Renal cortex interstitium (tissue), 11 donors: Measurements from ENCODE around the gene ARHGAP28. TPM values are rescaled to one million over a fixed set of nuclear protein-coding genes. Genes with fewer than 3 reads are reported as not detected.
"Not testable (repeated sequence)": the region's sequence is repeated elsewhere in the genome, so short reads cannot be mapped to it uniquely, and the experiment has no call there.

Experiments used
- DNase-seq, 11 donors: peaks; one replicate each; pipeline ENCODE4 v3.0.0-alpha.2; 2013; ENCODE audit warnings: low read depth in 9 of 11, low spot score in 4 of 11; ENCODE audit errors: extremely low read depth in 1 of 11
- polyA plus RNA-seq, 3 donors: library from polyadenylated mRNA; unstranded; fragments of 120-200 nt; gene quantifications; one replicate each; pipeline ENCODE4 v1.2.1, GENCODE V29; 2013; ENCODE audit not compliant: insufficient read length in 3 of 3

The ARHGAP28 gene
- polyA plus RNA-seq, 3 donors = 59.5 to 69.7 (median 65.8) TPM

DNA sequence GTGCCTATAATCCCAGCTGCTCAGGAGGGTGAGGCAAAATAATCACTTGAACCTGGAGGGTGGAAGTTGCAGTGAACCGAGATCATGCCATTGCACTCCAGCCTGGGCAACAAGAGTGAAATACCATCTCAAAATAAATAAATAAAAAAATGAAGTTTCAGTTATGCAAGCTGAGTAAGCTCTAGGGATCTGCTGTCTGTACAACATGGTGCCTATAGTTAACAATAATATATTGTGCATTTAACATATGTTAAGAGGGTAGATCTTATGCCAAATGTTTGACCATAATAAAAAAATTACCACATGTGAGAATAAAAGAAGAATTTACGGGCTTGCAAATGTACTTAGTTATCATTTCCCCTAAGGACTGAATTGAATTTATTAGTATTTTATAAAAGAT is 208.9 kb downstream of the ARHGAP28 start:
- not testable (repeated sequence) for DNase-seq

GRCh38 chr18:6939972-6940371 is 210.5 kb downstream of the ARHGAP28 start:
- no peak for DNase-seq

GRCh38 chr18:6940451-6940850 is 210.9 kb downstream of the ARHGAP28 start:
- no peak for DNase-seq

DNA sequence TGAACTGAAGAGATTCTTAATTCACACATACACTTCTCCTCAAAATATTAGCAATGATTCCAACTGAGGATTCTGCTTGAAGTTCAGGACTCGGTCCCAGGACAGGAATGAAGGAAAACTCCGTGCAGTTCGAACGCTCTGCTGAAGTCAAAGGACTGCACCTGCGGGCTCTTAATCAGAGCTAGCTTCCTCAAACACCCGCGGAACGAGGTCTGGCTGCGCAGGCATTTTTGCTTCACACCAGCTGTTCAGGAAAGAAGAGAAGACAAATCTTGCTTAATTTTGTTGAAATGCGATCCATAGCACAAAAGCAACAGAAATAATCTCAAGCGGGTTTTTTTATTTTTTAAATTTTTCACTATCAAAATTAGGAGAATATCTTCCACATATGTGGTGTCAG is 212.5 kb downstream of the ARHGAP28 start:
- no peak for DNase-seq

DNA sequence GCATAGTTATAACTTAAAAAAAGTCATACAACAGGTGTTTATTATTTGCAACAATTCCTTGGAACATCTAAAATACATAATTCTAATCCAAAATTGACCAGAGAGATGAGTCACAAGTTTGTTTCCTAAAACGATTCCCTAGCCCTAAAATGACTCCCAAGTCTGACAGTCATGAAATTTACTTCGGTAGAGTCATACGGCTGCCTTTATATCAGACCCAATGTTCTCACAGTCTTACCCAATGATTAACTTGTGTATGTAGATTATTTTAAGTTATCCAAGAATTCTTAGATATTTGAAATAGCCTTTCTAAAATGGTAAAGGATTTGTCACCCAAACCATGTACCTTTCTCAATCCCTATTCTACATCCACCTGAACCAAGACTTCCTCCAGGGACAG is 213.2 kb downstream of the ARHGAP28 start:
- no peak for DNase-seq

DNA sequence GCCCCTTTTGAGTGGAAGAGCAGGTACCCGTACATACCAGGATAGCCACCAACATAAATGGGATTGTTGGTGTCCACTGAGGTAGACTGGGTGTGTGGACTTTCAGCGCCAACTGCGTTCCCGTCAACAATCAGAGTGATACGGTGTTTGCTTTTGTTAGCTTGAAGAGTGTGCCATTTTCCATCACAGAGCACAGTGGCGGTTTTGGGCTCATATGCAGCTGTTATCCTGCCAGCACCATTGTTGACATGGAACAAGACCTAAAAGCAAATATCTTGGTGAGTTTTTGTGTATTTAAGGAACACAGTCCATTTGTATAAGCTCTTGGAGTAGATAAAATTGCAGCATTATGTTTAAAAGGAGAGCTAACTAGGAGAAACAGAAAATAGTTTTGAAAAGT is 213.6 kb downstream of the ARHGAP28 start:
- no peak for DNase-seq

DNA sequence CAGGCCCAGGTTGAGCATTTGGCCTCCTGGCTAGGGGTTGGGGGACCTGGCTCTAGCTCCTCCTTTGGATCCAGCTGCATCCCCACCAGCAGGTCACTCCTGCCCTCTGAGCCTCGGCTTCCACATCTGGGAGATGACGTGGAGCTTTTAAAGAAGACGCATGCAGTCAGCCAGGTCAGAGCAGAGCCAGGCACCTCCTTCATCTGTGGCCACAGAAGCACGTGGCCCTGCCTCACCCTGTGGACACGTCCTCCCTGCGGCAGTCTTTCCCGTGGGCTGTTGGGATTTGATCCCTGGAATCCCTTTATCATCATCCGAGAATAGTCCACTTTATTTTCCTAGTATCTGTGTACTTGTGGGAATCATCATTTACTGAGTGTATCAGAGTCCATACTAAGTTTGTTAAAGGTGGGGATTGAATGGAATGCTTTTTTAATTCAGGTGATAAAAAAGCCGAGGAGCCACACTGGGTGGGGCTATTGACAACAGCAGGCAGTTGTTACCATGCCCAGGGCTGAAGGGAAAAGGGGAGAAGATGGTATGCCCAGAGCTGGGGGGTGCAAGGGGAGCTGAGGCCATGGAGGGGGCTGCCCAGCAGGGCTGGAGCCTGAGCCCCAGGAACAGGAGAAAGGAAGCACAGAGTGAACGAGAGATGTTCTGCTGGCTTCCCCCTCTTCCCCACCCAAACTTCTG is 218.0 kb downstream of the ARHGAP28 start:
- DNase-seq = no peak

- no peak for DNase-seq
Measured at GRCh38 chr18:6948281-6949055, 219.0 kb downstream of the ARHGAP28 start.

- no peak for DNase-seq
Measured at GRCh38 chr18:6949800-6950586, 220.5 kb downstream of the ARHGAP28 start.

DNA sequence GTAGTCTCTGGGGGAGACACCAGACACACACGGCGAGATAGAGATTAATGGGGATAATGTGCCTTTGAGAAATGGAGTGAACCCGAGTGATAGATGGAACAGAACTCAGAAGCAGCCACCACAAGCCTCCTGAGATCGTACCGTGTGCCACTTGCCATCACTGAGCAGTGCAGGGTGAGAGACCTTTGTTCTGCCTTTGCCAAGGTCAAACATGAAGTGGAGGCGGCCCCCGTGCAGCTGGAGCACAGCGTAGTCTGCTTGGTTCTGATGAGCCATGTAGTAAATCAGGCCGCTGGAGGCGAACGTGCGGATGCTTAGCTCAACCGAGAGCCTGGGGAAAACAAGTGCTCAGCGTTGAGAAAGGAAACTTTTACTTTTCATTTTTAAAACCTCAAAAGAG is 221.1 kb downstream of the ARHGAP28 start:
- no peak for DNase-seq

DNA sequence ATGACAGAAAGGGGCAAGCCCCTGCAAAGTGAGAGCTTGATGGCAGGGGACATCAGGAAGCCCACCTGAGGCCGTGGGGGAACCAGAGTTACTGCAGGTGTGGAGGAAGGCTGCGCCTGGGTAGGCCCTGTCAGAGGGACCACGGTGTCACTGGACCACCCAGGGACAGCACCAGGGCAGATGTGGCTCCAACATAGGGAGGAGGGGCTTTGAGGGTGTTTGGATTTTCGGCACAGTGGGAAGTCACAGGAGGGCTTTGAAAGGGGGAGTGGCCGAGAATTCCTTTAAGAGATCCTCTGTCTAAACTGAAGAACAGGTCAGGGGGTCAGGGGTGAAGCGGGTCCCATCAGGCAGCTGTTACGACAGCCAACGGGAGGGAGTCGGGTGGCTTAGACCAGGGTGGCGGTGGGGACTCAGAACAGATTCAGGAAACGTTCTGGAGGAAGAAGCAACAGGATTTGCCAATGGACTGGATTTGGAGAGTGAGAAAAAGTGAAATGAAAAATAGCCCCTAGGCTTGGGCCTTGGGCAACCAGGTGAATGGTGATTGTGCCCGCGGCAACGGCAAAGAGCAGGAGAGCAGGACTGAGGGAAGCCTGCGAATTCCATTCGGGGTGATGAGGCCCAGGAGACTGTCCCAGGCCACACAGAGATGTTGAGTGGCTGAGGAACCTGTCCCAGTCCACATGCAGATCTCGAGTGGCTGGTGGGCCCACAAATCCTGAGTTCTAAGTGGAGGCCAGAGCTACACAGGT is 222.0 kb downstream of the ARHGAP28 start:
- no peak for DNase-seq

DNA sequence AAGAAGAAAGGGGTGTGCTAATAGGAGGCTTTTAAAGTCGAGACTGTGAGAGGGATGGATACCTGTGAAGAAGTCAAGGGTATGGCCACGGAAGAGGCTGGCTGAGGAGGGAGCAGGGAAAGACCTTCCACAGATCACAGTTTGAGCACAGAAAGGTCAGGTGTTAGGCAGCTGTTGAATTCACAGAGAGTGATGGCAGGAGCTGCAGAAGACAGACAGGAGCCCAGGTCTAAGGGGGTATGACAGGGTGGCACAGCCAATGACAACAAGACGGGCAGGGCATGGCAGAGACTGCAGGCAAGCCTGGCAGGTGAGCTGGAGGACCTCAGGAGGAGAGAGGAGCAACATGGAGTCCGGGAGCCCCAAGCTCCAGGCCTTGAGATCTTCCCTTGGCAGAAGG is 225.0 kb downstream of the ARHGAP28 start:
- DNase-seq = no peak

DNA sequence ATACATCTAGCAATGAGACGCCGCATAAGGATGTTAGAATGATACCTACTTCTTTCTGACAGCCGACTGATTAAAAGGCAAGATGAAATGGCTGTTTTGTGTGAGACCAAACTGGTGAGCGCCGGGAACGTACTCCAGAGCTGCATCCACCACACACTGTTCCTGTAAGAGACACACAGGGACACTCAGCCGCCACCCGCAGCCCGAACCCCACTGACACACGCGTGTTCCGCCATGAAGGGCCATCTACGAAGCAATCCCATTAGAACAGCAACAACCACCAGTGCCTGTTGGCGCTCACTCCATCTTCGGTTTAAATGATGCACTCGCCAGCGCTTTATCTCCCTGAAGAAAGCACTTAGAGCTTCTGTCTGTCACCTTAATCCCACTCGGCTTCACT is 225.8 kb downstream of the ARHGAP28 start:
- DNase-seq = no peak

GRCh38 chr18:6956495-6956894 is 227.0 kb downstream of the ARHGAP28 start:
- no peak for DNase-seq

- DNase-seq = no peak
Measured at GRCh38 chr18:6956999-6957398, 227.5 kb downstream of the ARHGAP28 start.

DNA sequence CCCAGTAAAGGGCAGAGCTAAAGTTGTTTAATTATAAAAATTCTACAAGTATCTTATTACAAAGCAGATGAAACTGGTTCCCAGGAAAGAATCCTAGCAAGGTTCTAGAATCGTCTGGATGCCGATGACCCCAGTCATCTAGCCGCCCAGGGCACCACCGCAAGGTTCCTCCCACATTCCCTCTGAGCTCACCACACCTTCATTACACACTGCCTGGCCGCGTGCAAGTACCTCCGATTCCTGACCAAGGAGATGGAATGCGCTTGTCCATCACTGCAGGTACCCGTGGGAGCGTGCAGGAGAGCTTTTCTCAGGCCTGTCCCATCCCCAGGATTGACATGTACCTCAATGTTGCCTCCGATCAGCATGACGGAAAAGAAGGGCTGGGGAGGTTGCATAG is 229.6 kb downstream of the ARHGAP28 start:
- no peak for DNase-seq

GRCh38 chr18:6960124-6960523 is 230.6 kb downstream of the ARHGAP28 start:
- DNase-seq = no peak

DNA sequence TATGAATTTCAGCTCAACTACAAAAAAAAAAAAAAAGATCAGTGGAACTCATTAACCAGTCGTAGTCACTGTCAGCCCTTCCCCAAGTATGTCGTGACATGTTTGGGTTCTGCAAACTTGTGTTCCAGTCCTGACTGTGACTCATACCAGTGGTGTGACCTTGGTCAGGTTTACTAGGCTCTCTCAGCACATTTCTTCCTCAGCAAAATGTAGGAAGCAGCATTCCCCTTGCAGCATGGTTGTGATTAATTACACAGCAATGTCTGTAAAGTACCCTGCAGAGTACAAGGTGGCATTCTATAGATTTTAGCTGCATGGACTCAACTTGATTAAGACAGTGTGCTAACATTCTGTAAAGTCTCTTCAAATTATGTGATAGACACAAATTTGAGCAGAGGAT is 231.1 kb downstream of the ARHGAP28 start:
- no peak for DNase-seq

- DNase-seq = no peak
Measured at GRCh38 chr18:6961331-6961730, 231.8 kb downstream of the ARHGAP28 start.
